GM23338 (cell line): ENCODE results near the gene ERC2. TPM values are rescaled to one million over a fixed set of nuclear protein-coding genes. Genes with fewer than 3 reads are reported as not detected.
A peak's percentile ranks its signal among the peaks of the same experiment; 100 is the strongest.

Experiments used
- ATAC-seq: fragments of 200-7000 bp; cut with Tn5 transposase; 3 replicates; pipeline ENCODE4 v1.9.1; 2020
- DNase-seq: peaks from one replicate; pipeline ENCODE4 v3.0.0-alpha.2; 2015; ENCODE audit warnings: low spot score
- H2AFZ ChIP-seq: fragments of 200-600 bp; sonication (generic); 2 replicates; pipeline ENCODE4 v1.8.0; 2016; ENCODE audit warnings: antibody characterized with exemption, mild to moderate bottlenecking, moderate library complexity
- H3F3A ChIP-seq: fragments of 200-600 bp; sonication (generic); replicated peaks from 2 replicates; pipeline ENCODE4 v1.8.0; 2017; ENCODE audit warnings: antibody characterized with exemption, mixed run types, low read depth
- H3K27ac ChIP-seq: fragments of 200-600 bp; sonication (generic); 2 replicates; pipeline ENCODE4 v1.6.1; 2016; ENCODE audit warnings: low read depth
- H3K27me3 ChIP-seq: fragments of 200-600 bp; sonication (generic); 2 replicates; pipeline ENCODE4 v1.8.0; 2016; ENCODE audit warnings: mild to moderate bottlenecking, mixed run types, moderate library complexity; ENCODE audit not compliant: insufficient read depth
- H3K36me3 ChIP-seq: fragments of 200-600 bp; sonication (generic); 2 replicates; pipeline ENCODE4 v1.8.0; 2016; ENCODE audit warnings: mild to moderate bottlenecking; ENCODE audit not compliant: insufficient read depth
- H3K4me1 ChIP-seq: fragments of 200-600 bp; sonication (generic); 2 replicates; pipeline ENCODE4 v1.8.0; 2016; ENCODE audit warnings: mild to moderate bottlenecking, moderate library complexity; ENCODE audit not compliant: insufficient read depth
- H3K4me2 ChIP-seq: fragments of 200-600 bp; sonication (generic); 2 replicates; pipeline ENCODE4 v1.7.1; 2017; ENCODE audit warnings: mixed run types
- H3K4me3 ChIP-seq: fragments of 200-600 bp; sonication (generic); 2 replicates; pipeline ENCODE4 v1.6.1; 2016; ENCODE audit warnings: mixed run types
- H3K79me2 ChIP-seq: fragments of 200-600 bp; sonication (generic); replicated peaks from 2 replicates; pipeline ENCODE4 v1.8.0; 2017; ENCODE audit warnings: mild to moderate bottlenecking; ENCODE audit not compliant: insufficient read depth
- H3K9me2 ChIP-seq: fragments of 200-600 bp; sonication (generic); 2 replicates; pipeline ENCODE4 v1.8.0; 2017; ENCODE audit not compliant: insufficient read depth
- H4K20me1 ChIP-seq: fragments of 200-600 bp; sonication (generic); replicated peaks from 2 replicates; pipeline ENCODE4 v1.8.0; 2017; ENCODE audit warnings: mild to moderate bottlenecking; ENCODE audit not compliant: insufficient read depth
- H3K27ac Mint-ChIP-seq: 2 replicates; pipeline ENCODE4 v1.8.0; 2020; ENCODE audit warnings: inconsistent platforms, mild to moderate bottlenecking, moderate library complexity, mixed read lengths
- H3K27me3 Mint-ChIP-seq: 3 replicates; pipeline ENCODE4 v1.8.0; 2022; ENCODE audit warnings: low read depth, mild to moderate bottlenecking, moderate library complexity, mixed read lengths, inconsistent platforms; ENCODE audit not compliant: insufficient read depth, poor library complexity
- H3K36me3 Mint-ChIP-seq: 3 replicates; pipeline ENCODE4 v1.8.0; 2021; ENCODE audit warnings: low read depth, mild to moderate bottlenecking, inconsistent platforms, moderate library complexity, mixed read lengths
- H3K4me1 Mint-ChIP-seq: 3 replicates; pipeline ENCODE4 v1.8.0; 2020; ENCODE audit warnings: mild to moderate bottlenecking, inconsistent platforms, mixed read lengths
- H3K4me3 Mint-ChIP-seq: 3 replicates; pipeline ENCODE4 v1.8.0; 2021; ENCODE audit warnings: moderate library complexity, mild to moderate bottlenecking, inconsistent platforms, mixed read lengths
- H3K9me3 Mint-ChIP-seq: 3 replicates; pipeline ENCODE4 v1.8.0; 2020; ENCODE audit warnings: moderate library complexity, mild to moderate bottlenecking, inconsistent platforms, mixed read lengths
- ETS1 ChIP-seq: IDR thresholded peaks from 2 replicates; pipeline ENCODE4 v1.6.1; 2016; ENCODE audit warnings: antibody characterized with exemption
- EZH2phosphoT487 ChIP-seq: fragments of 200-600 bp; sonication (generic); IDR thresholded peaks from one replicate; pipeline ENCODE4 v1.8.1; 2018; ENCODE audit warnings: antibody characterized with exemption; ENCODE audit not compliant: unreplicated experiment
- JUNB ChIP-seq: IDR thresholded peaks from one replicate; pipeline ENCODE4 v1.6.1; 2016; ENCODE audit warnings: antibody characterized with exemption; ENCODE audit not compliant: unreplicated experiment
- POLR2AphosphoS5 ChIP-seq: IDR thresholded peaks from 2 replicates; pipeline ENCODE4 v1.6.1; 2016; ENCODE audit warnings: antibody characterized with exemption, low read depth
- STAT1 ChIP-seq: IDR thresholded peaks from one replicate; pipeline ENCODE4 v1.6.1; 2016; ENCODE audit warnings: antibody characterized with exemption; ENCODE audit not compliant: unreplicated experiment
- microRNA-seq: library from miRNA; unstranded; fragments of <30 nt; microRNA quantifications from one replicate; pipeline ENCODE4, GENCODE V29; 2017
- polyA plus RNA-seq: library from polyadenylated mRNA; unstranded; fragments of >200 nt; fragmentation: Nextera tagmentation; extraction: Ambion mirVana; gene quantifications from 2 replicates; pipeline ENCODE4 v1.2.1, GENCODE V29; 2016
- small RNA-seq: library from RNA; depleted of rRNA; stranded (forward); fragments of <200 nt; gene quantifications from one replicate; pipeline ENCODE3, GENCODE V24; 2014; ENCODE audit warnings: low replicate concordance
- total RNA-seq: library from RNA; depleted of rRNA; stranded (reverse); fragments of >200 nt; shearing (Covaris generic); gene quantifications from 2 replicates; pipeline ENCODE4 v1.2.3, GENCODE V29; 2014; rRNA removed
- TF ChIP-seq, protein P1 (sequence below): fragments of 250-450 bp; sonication (Bioruptor Pico); IDR thresholded peaks from 2 replicates; pipeline ENCODE4 v1.5.0; 2020; ENCODE audit warnings: mild to moderate bottlenecking, moderate library complexity

ERC2 gene
- total and polyA plus RNA-seq, 2 experiments from 2014 or later, result 11.8 to 13.7 TPM

GRCh38 chr3:55461896-55462295, 1006.4 kb downstream of the ERC2 start (continued):
- TF ChIP-seq ETS1 (no peak), EZH2phosphoT487 (no peak), POLR2AphosphoS5 (no peak)

- H2AFZ ChIP-seq, result no peak overlapping the region
- no peaks in the 10 kb centered on the region for H3K27me3 ChIP-seq
- Mint-ChIP-seq H3K27me3 (peaks cover 2% of the 10 kb centered on the region), H3K27ac (no peak overlapping the region), H3K4me1 (peaks cover 3% of the 10 kb centered on the region; the same call in 2 of the 3 replicates), H3K4me3 (no peak overlapping the region), H3K9me3 (0 out of 3 replicates have a peak, but pooled peaks cover 2% of the 10 kb centered on the region), H3K36me3 (no peaks in the 10 kb centered on the region)
- H3K4me1 ChIP-seq, result no peaks in the 10 kb centered on the region
- H4K20me1 ChIP-seq, result no peaks in the 10 kb centered on the region
- peaks cover 13% of the 10 kb centered on the region for H3K9me2 ChIP-seq
- no peak overlapping the region for H3K4me3 ChIP-seq
- H3K4me2 ChIP-seq, result no peak overlapping the region
- H3F3A ChIP-seq, result no peaks in the 10 kb centered on the region
- DNase-seq (no peak), ATAC-seq (no peak)
- no peaks in the 10 kb centered on the region for H3K36me3 ChIP-seq
- no peak overlapping the region for H3K27ac ChIP-seq
- no peaks in the 10 kb centered on the region for H3K79me2 ChIP-seq
- TF ChIP-seq, protein P1, sequence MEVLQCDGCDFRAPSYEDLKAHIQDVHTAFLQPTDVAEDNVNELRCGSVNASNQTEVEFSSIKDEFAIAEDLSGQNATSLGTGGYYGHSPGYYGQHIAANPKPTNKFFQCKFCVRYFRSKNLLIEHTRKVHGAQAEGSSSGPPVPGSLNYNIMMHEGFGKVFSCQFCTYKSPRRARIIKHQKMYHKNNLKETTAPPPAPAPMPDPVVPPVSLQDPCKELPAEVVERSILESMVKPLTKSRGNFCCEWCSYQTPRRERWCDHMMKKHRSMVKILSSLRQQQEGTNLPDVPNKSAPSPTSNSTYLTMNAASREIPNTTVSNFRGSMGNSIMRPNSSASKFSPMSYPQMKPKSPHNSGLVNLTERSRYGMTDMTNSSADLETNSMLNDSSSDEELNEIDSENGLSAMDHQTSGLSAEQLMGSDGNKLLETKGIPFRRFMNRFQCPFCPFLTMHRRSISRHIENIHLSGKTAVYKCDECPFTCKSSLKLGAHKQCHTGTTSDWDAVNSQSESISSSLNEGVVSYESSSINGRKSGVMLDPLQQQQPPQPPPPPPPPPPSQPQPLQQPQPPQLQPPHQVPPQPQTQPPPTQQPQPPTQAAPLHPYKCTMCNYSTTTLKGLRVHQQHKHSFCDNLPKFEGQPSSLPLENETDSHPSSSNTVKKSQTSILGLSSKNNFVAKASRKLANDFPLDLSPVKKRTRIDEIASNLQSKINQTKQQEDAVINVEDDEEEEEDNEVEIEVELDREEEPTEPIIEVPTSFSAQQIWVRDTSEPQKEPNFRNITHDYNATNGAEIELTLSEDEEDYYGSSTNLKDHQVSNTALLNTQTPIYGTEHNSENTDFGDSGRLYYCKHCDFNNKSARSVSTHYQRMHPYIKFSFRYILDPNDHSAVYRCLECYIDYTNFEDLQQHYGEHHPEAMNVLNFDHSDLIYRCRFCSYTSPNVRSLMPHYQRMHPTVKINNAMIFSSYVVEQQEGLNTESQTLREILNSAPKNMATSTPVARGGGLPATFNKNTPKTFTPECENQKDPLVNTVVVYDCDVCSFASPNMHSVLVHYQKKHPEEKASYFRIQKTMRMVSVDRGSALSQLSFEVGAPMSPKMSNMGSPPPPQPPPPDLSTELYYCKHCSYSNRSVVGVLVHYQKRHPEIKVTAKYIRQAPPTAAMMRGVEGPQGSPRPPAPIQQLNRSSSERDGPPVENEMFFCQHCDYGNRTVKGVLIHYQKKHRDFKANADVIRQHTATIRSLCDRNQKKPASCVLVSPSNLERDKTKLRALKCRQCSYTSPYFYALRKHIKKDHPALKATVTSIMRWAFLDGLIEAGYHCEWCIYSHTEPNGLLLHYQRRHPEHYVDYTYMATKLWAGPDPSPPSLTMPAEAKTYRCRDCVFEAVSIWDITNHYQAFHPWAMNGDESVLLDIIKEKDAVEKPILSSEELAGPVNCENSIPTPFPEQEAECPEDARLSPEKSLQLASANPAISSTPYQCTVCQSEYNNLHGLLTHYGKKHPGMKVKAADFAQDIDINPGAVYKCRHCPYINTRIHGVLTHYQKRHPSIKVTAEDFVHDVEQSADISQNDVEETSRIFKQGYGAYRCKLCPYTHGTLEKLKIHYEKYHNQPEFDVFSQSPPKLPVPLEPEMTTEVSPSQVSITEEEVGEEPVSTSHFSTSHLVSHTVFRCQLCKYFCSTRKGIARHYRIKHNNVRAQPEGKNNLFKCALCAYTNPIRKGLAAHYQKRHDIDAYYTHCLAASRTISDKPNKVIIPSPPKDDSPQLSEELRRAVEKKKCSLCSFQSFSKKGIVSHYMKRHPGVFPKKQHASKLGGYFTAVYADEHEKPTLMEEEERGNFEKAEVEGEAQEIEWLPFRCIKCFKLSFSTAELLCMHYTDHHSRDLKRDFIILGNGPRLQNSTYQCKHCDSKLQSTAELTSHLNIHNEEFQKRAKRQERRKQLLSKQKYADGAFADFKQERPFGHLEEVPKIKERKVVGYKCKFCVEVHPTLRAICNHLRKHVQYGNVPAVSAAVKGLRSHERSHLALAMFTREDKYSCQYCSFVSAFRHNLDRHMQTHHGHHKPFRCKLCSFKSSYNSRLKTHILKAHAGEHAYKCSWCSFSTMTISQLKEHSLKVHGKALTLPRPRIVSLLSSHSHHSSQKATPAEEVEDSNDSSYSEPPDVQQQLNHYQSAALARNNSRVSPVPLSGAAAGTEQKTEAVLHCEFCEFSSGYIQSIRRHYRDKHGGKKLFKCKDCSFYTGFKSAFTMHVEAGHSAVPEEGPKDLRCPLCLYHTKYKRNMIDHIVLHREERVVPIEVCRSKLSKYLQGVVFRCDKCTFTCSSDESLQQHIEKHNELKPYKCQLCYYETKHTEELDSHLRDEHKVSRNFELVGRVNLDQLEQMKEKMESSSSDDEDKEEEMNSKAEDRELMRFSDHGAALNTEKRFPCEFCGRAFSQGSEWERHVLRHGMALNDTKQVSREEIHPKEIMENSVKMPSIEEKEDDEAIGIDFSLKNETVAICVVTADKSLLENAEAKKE (CRISPR knock-in tag), result no peak
- TF ChIP-seq JUNB, result no peak
- no peak for TF ChIP-seq STAT1
Measured at GRCh38 chr3:55459838-55460237, 1008.4 kb downstream of the ERC2 start.

Small RNAs within 50 kb of the gene (microRNA-seq; reads per million reads assigned to microRNA genes)
- 0.89 reads per million for gene MIR3938

Small RNAs within 50 kb of the gene (small RNA-seq; reads per million reads assigned to genes)
- gene MIR3938 (1.00 reads per million, percentile 61 among the genes with 10 or more reads in this experiment), gene RNA5SP133 (not detected)

Other genes starting within 250 kb of the ERC2 start
- 20.1 and 26.9 TPM in 2 replicates for gene CCDC66, start 88.7 kb upstream of the ERC2 start, total RNA-seq
- gene CCDC66, start 88.7 kb upstream of the ERC2 start, polyA plus RNA-seq, result 27.1 and 50.3 TPM in 2 replicates
- gene TASOR, start 214.8 kb upstream of the ERC2 start, total RNA-seq, result 53.6 and 58.6 TPM in 2 replicates
- 10.6 and 14.7 TPM in 2 replicates for gene TASOR, start 214.8 kb upstream of the ERC2 start, polyA plus RNA-seq